NCI-H1417 treated with DMSO at 0.1 percent for 48 hours (cell line): ENCODE measurements around the gene SUSD6.

Experiments
- DNase-seq: peaks from one replicate; lab custom pipeline; 2025; lab: John Stamatoyannopoulos, UW

Gene SUSD6, protein sequence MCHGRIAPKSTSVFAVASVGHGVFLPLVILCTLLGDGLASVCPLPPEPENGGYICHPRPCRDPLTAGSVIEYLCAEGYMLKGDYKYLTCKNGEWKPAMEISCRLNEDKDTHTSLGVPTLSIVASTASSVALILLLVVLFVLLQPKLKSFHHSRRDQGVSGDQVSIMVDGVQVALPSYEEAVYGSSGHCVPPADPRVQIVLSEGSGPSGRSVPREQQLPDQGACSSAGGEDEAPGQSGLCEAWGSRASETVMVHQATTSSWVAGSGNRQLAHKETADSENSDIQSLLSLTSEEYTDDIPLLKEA

DNA sequence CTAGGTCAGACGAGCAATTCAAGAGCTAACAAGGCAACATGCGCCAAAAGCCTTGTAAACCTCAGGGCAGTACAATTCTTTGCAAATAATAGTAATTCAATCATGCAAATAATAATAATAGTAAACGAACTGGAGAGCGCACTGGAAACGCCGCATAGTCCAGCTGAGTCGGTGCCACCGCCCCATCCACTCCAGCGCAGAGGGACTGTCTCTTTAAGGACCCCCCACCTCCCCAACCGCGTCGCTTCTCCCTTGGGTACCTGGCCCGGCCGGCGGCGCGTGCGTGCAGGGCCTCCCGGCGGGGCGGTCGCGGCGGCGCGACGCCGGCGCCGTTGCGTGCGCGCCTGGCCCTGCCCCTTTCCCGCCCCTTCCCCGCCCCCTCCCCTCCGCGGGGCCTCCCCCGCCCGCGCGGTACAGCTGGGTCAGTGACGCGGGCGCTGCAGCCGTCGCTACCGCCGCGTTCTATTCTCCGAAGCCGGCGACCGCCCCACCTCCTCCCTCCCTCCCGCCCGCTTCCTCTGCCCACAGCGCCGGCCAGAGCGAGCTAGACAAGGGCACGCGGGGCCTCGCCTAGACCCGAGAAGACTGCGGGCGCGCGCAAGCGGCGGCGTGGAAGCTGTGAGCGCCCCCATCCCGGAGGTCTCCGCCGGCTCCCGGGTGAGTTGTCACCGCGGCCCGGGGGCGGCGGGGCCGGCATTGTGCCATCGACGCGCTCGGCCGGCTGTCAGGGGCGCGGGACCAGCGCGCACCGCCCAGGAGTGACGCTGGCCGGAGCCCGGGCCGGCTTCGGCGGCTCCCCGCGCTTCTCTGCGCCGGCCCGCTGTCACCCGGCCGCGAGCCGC is at the start of gene SUSD6:
TSS of gene SUSD6 (plus strand) at position 425 of the 842 bp plus-strand sequence. CDS start 46,997 bp downstream, outside the sequence.
- DNase-seq: peak; percentile 90

DNA sequence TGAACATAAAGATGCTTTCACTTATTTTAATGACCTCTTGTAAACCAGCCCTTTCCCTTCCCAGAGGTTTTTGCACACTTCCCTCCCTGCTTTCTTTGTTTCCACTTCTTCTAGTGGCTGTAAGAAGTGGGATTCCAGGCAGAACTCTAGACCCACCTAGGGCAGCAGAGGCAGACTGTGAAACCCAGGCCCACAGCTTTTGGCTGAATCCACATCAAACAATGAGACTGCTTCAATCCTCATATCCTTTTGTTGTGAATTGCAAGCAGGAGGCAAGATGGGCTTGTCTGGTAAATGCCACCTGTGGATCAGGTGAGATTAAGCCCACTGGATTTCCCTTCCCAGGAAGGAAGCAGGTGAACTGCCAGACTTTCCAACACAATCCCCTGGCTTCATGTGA is 49.5 kb upstream of the SUSD6 start:
- DNase-seq: no peak

DNA sequence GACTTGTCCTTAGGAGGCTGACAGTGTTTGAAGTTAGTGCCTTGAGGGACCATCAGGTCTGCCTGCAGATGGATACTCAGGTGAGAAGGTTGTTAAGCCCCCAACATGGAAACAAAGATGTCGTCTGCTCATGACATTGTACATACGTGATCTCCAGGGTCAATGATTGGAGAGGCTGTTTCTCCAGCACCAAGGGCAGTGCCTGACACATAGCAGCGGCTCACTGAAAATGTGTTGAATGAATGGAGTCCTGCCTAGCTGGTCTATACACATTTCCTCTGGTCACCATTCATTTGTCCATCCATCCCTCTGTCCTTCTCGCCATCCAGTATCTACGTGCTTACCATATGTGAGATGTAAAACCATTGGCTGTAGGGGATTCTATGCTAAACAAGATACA is 43.8 kb upstream of the SUSD6 start:
- no peak for DNase-seq

DNA sequence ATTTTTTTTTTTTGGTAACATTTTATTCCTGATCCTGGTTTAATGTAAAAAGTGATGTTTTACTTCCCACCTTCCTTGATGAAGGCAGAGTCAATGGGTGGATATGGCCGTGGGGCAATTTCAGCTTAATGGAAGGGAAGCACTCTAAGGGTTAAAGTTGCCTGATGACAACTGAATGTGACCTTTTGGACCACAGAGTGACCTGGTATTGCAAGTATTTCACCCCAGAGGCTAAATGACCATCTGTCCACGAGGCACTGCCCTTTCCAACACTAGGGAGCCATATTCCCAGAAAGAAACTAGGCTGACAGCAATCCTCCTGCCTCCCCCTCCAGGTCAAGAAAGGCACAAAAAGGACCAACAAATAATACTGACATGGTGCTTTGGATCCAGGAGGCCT is 41.5 kb upstream of the SUSD6 start:
- DNase-seq: no peak

DNA sequence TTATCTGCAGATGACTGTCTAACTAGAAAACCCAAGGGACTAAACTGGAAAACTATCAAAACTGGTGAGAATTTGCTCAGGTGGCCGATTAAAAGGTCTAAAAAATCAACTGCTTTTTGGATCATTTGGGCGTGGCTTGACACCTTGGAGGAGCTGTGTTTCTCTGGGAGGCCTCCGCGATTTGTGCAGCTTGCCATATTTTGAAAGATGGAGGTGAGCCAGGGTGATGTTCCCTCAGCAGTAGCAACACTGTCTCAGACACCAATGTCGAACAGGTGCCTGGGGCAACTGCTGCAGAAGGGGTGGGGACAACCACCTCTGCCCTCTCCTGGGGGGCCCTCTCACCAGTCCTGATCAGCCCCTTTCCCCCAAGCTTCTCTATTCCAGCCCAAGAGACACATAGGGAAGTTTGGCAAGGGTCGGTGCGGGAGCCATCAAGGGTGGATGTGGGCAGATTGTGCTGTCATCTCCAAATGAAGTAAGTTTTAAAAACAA is 40.5 kb upstream of the SUSD6 start:
- DNase-seq: no peak

DNA sequence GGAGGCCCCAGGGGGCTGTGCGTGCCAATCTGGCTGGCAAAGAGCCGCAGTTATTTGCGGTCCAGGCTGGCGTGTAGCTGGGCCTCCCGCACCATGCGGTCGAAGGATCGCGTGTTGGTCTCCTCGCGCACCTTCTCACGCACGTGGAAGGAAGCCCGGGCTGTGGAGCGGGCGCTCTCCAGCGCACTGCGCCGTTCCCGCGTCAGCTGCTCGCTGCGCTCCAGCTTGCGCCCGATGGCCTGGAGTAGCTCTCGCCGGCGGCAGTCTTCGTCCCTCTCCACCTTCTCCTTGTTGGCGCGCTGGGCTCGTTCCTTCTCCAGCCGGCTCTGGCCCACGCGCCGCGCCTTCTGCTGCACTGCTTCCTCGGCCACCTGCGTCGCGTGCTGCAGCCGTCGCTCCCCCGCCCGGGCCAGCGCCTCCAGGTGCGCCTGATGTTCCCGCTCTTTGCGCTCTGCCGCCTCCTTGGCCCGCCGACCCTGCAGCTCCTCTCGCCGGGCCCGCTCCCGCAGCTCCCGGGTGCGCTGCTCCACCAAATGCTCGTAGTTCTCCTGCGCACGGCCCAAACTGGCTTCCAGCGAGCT is 39.9 kb upstream of the SUSD6 start:
- no peak for DNase-seq

DNA sequence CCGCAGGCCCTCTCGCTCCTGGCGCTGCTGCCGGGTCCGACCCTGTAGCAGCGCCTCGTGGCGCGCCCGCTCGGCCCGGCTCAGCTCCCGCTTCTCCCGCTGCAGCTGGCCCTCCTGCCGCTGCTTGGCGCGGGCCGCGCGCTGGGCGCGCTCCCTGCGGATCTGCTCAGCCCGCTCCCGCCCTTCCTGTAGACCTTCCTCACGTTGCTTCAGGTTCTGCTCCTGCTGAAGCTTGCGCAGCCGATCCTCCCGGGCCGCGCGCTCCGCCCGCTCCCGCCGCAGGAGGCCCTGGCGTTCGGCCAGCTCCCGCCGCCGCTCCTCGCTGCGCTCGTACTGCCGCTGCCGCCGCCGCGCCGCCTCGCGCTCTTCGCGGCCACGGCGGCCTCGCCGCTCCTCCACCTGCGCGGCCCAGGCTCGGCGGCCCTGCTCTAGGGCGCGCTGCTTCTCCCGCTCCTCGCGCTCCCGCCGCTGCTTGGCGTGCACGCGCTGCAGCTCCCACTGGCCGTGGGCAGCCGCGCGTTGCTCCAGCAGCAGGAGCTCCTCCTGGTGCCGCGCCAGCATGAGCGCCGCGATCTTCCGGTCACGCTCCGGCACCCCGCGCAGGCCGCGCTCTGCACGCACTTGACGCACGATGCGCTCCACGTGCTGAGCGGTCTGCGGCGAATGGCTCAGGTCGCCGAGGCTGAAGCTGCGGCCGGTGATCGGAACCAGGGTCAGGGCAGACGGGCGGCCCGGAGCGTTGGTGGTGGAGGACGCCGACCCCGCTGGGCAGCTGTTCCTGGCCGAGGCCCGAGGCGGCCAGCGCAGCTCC is 39.2 kb upstream of the SUSD6 start:
- no peak for DNase-seq

DNA sequence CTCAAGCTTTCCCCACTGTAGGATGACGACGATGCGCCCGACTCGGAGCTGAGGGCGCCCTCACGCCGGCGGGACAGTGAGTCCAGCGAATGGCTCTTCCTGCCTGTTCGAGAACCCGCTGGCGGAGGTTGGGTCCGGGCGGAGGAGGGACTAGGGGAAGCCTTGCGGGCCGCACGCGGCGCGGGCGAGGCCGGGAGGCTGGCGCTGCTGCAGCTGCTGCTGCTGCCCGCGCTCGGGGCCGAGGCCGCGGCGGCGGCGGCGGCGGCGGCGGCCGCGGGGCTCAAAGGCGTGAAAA is 38.6 kb upstream of the SUSD6 start:
- DNase-seq: no peak

DNA sequence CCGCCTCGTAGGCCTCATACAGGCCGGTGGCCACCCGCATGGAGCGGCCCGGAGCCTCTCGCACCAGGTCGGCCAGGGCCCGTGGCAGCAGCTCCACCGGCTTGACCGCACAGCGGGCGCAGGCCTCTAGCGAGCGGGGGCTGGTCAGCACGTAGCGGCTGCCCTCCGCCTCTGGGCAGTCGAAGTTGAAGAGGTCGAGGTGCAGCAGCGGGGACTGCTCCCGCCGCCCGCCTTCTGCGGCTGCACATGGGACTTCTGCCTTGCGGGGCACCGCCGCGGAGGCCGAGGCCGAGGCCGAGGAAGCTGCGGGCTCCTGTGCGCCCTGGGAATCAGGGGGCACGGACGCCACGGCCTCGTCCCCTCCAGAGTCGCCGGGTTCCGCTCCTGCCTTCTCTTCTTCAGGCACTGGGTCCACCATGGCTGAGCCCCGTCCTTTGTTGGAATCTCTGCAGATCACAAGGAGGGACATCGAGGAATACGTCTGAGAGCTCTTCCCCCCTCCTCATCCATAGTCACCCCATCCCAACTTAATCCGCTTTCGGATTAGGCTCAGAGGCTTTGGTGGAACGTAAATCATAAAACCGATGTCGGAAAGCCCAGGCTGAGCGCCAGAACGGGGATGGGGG is 38.1 kb upstream of the SUSD6 start:
- DNase-seq: no peak

DNA sequence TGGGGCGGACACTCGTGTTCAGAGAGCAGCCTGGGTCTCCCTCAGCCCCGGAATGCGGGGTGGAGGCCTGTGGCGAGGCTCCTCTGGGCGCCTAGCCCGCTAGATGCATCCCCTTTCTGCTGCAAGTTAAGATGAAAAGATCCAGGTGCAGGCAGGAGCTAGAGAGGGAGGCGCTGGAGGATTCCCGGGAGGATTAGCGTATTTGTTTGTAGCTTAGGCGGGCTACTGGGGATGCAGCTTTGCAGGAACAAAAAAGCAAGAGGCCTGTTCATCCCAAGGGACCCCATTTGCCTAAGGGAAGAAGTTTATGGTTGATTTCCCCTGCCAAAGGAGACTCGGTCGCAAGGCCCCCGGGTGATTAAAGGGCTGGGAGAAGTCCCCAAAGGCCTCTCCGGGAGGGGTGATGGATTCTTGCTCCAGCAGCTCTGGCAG is 37.5 kb upstream of the SUSD6 start:
- DNase-seq: no peak

DNA sequence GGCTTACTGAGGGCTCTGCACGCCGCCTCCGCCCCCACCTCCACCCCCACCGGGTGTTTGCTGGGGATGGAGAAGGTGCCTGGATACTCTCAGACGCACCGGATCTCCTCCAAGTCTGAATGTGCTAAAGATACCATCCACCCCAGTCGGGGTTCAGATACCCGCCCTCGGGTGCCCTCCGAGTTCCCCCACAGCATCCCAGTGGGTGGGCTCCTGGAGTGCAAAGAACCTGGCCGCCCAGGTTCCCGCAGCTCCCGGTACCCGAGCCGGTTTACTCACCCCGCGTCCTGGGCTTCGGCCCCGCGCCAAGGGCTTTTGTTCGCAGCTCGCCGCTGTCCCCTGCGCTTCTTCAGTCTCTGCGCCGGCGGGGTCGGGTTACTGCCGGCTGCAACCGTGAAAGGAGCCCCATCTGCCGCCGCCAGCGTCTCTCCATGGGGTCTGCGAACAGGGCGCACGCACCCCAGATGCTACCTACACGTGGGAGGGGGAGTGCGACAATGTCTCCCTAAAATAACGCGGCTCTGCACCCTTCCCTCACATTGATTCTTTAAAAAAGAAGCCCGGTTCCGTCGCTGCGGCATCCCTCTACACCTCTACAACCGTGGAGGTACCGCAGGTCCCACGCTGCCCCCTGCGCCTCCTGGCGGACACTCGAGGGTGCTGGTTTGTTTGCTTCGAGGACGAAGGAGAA is 37.0 kb upstream of the SUSD6 start, which contains the start of gene CCDC177:
TSS of gene CCDC177 (minus strand) at position 609 of the 691 bp plus-strand sequence. CDS start 1,249 bp downstream, outside the sequence.
- peak; percentile 41 for DNase-seq

DNA sequence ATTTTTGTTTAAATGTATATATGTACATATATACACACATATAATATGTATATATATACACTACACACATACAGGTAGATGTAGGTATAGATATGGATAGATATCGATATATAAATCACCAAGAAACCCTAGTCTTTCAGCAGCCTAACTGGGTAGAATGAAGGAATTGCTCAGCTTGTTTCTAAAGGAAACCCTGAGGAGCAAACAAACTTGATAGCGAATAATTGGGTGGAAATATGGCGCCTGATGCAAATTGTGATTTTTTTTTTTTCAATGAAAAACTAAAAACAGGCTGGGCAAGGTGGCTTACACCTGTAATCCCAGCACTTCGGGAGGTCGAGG is 36.5 kb upstream of the SUSD6 start:
- DNase-seq: no peak

DNA sequence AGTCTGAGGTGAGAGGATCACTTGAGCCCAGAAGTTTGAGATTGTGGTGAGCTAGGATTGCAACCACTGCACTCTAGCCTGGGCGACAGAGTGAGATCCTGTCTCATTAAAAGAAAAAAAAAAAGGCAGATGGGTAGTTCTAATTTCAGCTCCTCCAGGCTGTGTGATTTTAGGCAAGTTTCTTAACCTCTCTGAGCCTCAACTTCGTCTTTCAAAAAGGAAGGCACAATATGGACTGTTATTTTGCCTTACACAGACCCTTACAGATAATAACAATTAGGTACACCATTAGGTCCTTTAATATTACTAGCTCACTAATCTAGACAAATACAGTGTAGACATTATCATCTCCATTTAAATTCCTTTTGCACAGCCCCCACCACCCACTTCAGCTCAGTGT is 31.9 kb upstream of the SUSD6 start:
- DNase-seq: no peak

DNA sequence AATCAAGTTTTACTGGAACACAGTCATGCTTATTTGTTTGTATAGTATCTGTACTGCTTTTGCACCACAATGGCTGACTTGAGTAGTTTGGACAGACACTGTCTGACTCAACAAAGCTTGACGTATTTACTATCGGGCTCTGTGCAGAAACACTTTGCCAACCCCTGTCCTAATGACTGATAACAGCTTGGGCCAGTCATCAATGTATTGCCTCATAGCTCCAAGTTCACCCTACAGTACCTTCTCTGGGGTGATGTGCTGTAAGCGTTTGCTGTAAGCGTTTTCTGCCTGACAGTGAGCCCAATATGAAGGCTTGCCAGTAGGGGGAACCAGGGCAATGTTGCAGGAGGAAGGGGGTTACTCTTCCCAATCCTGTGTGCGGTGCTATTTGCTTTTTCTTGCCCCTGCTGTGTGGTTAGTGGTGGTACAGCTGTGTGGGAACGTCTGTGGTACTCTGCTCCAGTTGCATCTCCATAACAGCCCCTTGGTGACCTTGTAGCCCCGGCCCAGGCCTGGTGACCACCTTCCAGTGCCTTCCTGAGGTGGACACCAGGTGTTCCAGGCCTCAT is 31.3 kb upstream of the SUSD6 start:
- DNase-seq: no peak

DNA sequence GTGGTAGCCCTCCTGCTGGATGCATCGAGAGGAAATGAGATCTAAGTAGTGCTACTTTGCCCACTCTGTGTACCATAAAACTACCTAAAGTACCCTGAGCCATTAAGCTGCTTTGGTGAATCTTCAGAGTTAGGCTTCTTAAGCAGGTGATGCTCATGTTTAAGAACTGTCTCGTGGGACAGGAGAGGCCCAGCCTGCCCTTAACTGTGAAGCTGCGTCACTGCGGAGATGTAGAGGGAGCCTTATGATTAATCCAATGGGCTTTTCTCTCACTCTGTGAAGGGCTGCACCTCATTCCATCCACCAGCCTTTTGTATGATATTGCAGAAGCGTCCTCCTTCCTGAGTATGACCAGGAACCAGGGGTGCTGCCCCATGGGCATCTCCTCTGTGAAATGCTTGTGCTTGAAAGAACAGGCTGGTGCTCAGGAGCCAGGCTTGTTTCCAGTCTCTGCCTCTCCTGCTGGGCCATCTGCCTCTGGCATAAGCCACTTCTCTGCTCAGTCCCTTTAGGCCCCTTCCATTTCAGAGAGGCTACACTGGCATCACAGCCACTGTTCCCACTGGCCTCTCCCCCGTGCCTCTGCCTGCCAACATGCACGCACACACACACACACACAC is 30.0 kb upstream of the SUSD6 start:
- DNase-seq: no peak

DNA sequence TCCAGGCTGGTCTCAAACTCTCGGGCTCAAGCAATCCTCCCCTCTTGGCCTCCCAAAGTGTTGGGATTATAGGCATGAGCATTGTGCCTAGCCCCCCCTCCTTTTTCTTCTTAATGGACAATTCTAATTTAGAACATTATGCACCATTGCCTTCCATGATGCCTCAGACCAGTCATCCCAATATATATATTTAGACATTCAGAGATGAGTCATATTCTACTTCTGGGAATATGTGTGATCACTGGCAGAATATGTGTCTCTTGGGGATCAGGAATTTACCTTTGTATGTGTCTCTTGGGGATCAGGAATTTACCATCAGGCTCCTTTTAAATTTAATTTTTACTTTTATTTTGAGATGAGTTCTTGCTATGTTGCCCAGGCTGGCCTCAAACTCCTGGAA is 29.2 kb upstream of the SUSD6 start:
- no peak for DNase-seq

DNA sequence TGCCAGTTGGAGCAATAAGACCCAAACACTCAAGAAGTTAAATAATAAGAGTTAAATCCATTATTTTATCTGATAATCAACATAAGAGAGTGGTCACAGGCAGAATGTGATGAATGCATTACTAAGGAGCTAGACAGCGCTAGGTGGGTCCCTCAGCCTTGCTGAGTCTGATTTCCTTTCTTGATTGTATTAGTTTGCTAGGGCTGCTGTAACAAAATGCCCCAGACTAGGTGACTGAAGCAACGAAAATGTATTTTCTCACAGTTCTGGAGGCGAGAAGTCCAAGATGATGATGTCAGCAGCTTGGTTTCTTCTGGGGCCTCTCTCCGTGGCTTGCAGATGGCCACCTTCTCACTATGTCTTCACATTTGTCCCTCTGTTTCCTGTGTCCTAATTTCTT is 28.6 kb upstream of the SUSD6 start:
- no peak for DNase-seq

DNA sequence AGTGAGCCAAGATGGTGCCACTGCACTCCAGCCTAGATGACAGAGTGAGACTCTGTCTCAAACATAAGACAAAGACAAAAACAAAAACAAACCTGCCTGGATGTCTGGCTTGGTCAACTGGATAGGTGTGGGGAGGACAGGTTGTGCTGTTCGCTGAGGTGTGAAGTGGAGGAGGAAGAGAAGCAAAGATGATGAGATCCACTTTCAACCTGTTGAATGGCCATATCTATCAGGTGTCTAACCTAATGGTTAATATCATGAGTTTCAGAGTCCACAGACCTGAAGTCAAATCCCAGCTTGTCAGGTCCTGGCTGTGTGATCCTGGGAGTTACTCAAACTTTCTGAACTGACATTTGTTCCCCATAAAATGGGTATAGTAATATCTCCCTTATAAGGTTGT is 27.0 kb upstream of the SUSD6 start:
- DNase-seq: no peak

DNA sequence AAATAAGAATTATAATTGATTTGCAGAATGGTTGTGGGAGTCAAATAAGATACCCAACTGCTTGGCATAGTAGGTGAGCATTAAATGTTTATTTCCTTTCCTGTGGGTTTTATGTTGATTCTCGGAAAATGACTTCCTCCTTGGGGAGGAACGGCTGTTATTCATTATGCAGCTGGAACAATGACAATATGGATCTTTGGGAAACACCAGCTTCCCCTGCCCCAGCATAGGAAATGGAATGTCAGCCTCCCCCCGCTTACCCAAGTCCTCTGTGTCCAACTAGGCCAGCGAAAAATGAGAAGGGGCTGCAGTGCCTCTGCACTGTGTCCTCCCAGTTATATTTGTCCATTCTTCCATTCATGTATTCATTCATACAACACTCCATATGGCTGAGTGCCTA is 25.0 kb upstream of the SUSD6 start:
- DNase-seq: no peak

DNA sequence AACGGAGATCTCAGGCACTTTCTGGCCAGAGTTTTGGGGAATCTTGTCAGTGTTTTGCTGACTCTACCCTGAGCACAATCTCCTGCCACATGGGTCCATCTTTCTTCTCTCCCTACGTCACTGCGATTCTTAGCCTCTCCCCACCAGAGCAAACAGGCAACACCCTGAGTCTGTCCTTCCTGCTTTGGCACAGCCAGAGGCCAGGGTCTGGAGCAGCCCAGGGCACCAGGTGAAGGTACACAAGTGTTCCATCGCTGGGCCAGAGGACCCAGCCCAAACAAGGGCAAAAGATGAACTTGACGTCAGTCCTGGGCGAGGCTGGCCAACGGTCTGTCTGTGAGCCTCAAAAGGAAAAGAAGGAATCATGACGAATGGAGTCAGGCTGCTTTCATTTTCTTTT is 24.0 kb upstream of the SUSD6 start:
- DNase-seq: no peak
